HFF-Myc (cell line): Measurements from ENCODE around the gene PRSS21.

Experiments
- DNase-seq: peaks from one replicate; pipeline ENCODE4 v3.0.0-alpha.2; 2011; ENCODE audit warnings: low read depth; ENCODE audit errors: extremely low read depth
- H3K4me3 ChIP-seq: replicated peaks from 2 replicates; pipeline ENCODE4 v1.5.1; 2011; ENCODE audit warnings: low read depth, mild to moderate bottlenecking, control low read depth, low read length
- CTCF ChIP-seq: IDR thresholded peaks from 2 replicates; pipeline ENCODE4 v1.5.1; 2012; ENCODE audit warnings: mild to moderate bottlenecking, low read depth, low read length, control low read depth; ENCODE audit errors: missing control alignments

Gene PRSS21

GRCh38 chr16:2852731-2853507 is 35.9 kb downstream of the PRSS21 start:
- H3K4me3 ChIP-seq: no peak overlapping the region
- no peak for TF ChIP-seq CTCF
- DNase-seq: no peak

- no peak for DNase-seq
- H3K4me3 ChIP-seq: no peak overlapping the region
- TF ChIP-seq CTCF: no peak
Observed at GRCh38 chr16:2853531-2854073, 36.6 kb downstream of the PRSS21 start.

GRCh38 chr16:2854700-2855309 is 37.8 kb downstream of the PRSS21 start:
- TF ChIP-seq CTCF: peak; percentile 77
- DNase-seq: no peak
- H3K4me3 ChIP-seq: no peak overlapping the region

GRCh38 chr16:2855536-2855935 is 38.5 kb downstream of the PRSS21 start:
- TF ChIP-seq CTCF: no peak
- no peak overlapping the region for H3K4me3 ChIP-seq
- no peak for DNase-seq

- TF ChIP-seq CTCF: no peak
- no peak overlapping the region for H3K4me3 ChIP-seq
- no peak for DNase-seq
Observed at GRCh38 chr16:2856061-2856670, 39.1 kb downstream of the PRSS21 start.

- no peak for TF ChIP-seq CTCF
- DNase-seq: no peak
- no peak overlapping the region for H3K4me3 ChIP-seq
Observed at GRCh38 chr16:2856686-2857450, 39.8 kb downstream of the PRSS21 start.
